ENCODE data around the gene RSPH1. TPM values are rescaled to one million over a fixed set of nuclear protein-coding genes. Genes with fewer than 3 reads are reported as not detected.
A peak's percentile ranks its signal among the peaks of the same experiment; 100 is the strongest.

The RSPH1 gene
- total RNA-seq, 6 donors from 2014 or later, result 0.46 to 68.4 (median 13.4) TPM

DNA sequence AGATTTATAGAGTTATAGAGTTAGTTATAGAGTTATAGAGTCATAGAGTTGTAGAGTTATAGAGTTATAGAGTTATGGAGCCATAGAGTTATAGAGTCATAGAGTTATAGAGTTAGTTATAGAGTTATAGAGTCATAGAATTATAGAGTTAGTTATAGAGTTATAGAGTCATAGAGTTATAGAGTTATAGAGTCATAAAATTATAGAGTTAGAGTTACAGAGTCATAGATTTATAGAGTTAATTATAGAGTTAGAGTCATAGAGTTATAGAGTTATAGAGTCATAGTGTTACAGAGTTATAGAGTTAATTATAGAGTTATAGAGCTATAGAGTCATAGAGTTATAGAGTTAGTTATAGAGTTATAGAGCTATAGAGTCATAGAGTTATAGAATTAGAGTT, 60.2 kb downstream of the RSPH1 start:
- Histone ChIP-seq H3K4me3 (no peak overlapping the region), H3K9me3 (peaks cover 0 to 3% (median 0%) of the 10 kb centered on the region in 4 donors), H3K27me3 (no peaks in the 10 kb centered on the region), H3K36me3 (no peaks in the 10 kb centered on the region), H3K4me1 (no peaks in the 10 kb centered on the region), H3K27ac (no peak overlapping the region)
- DNase-seq (no peak), ATAC-seq (ENCODE audit: low FRiP score in 2 of 2) (no peak)
- no peak for TF ChIP-seq CTCF (IDR thresholded peaks at IDR 0.05)
- no peak for TF ChIP-seq POLR2A (IDR thresholded peaks at IDR 0.05)
- no peak for TF ChIP-seq EP300 (IDR thresholded peaks at IDR 0.05)
- no peak for TF ChIP-seq POLR2AphosphoS5 (IDR thresholded peaks at IDR 0.05)

- H3K4me1 ChIP-seq, result no peaks in the 10 kb centered on the region
- DNase-seq (no peak), ATAC-seq (ENCODE audit: low FRiP score in 2 of 2) (no peak)
- H3K4me3 ChIP-seq, result no peak overlapping the region
- no peaks in the 10 kb centered on the region for H3K36me3 ChIP-seq
- H3K9me3 ChIP-seq, result peaks cover 0 to 3% (median 0%) of the 10 kb centered on the region in 4 donors
- no peak overlapping the region for H3K27ac ChIP-seq
- H3K27me3 ChIP-seq, result no peaks in the 10 kb centered on the region
- WGBS, 2 donors, result 58 to 60% methylated on average over 4 of the region's 4 CpGs
- no peak for TF ChIP-seq POLR2AphosphoS5 (IDR thresholded peaks at IDR 0.05)
- TF ChIP-seq EP300 (IDR thresholded peaks at IDR 0.05), result no peak
Observed at GRCh38 chr21:42435401-42435800, 60.6 kb downstream of the RSPH1 start.

- no peak for ATAC-seq (ENCODE audit: low FRiP score in 2 of 2)
- H3K36me3 ChIP-seq, result no peaks in the 10 kb centered on the region
- no peak for TF ChIP-seq CTCF (IDR thresholded peaks at IDR 0.05)
- TF ChIP-seq POLR2A (IDR thresholded peaks at IDR 0.05), result no peak
- no peak for TF ChIP-seq EP300 (IDR thresholded peaks at IDR 0.05)
- TF ChIP-seq POLR2AphosphoS5 (IDR thresholded peaks at IDR 0.05), result no peak
- H3K27ac ChIP-seq, result no peak overlapping the region
- WGBS, 2 donors, result 69 to 81% methylated on average over 3 of the region's 3 CpGs
- no peak overlapping the region for H3K4me3 ChIP-seq
- no peak for DNase-seq
- H3K4me1 ChIP-seq, result no peaks in the 10 kb centered on the region
- peaks cover 0 to 3% (median 0%) of the 10 kb centered on the region in 4 donors for H3K9me3 ChIP-seq
- H3K27me3 ChIP-seq, result no peaks in the 10 kb centered on the region
Observed at GRCh38 chr21:42434884-42435283, 61.1 kb downstream of the RSPH1 start.

GRCh38 chr21:42433946-42434551, 62.0 kb downstream of the RSPH1 start:
- TF ChIP-seq POLR2AphosphoS5 (IDR thresholded peaks at IDR 0.05), result no peak
- H3K36me3 ChIP-seq, result no peaks in the 10 kb centered on the region
- H3K4me1 ChIP-seq, result no peaks in the 10 kb centered on the region
- WGBS, 2 donors, result 63 to 68% methylated on average over 10 of the region's 10 CpGs
- no peak for DNase-seq
- H3K9me3 ChIP-seq, result peaks cover 0 to 3% (median 0%) of the 10 kb centered on the region in 4 donors
- no peaks in the 10 kb centered on the region for H3K27me3 ChIP-seq
- peak in 1 of 2 donors; percentile 54 for ATAC-seq (ENCODE audit: low FRiP score in 2 of 2)
- no peak overlapping the region for H3K27ac ChIP-seq
- H3K4me3 ChIP-seq, result no peak overlapping the region

- TF ChIP-seq CTCF (IDR thresholded peaks at IDR 0.05) (no peak), EP300 (IDR thresholded peaks at IDR 0.05) (no peak), POLR2A (IDR thresholded peaks at IDR 0.05) (no peak), POLR2AphosphoS5 (IDR thresholded peaks at IDR 0.05) (no peak)
- Histone ChIP-seq H3K4me3 (no peak overlapping the region), H3K27me3 (no peaks in the 10 kb centered on the region), H3K36me3 (no peaks in the 10 kb centered on the region), H3K4me1 (no peaks in the 10 kb centered on the region), H3K27ac (no peak overlapping the region), H3K9me3 (peaks cover 0 to 3% (median 0%) of the 10 kb centered on the region in 4 donors)
- ATAC-seq (ENCODE audit: low FRiP score in 2 of 2) (no peak), DNase-seq (no peak)
- 33 to 100% methylated on average over 1 of the region's 1 CpG for WGBS, 2 donors
Observed at GRCh38 chr21:42432695-42433094, 63.3 kb downstream of the RSPH1 start.

GRCh38 chr21:42431196-42431595, 64.8 kb downstream of the RSPH1 start:
- no peak for DNase-seq
- Histone ChIP-seq H3K27me3 (no peaks in the 10 kb centered on the region), H3K9me3 (peaks cover 0 to 3% (median 0%) of the 10 kb centered on the region in 4 donors), H3K36me3 (no peaks in the 10 kb centered on the region), H3K27ac (no peak overlapping the region), H3K4me3 (no peak overlapping the region), H3K4me1 (no peaks in the 10 kb centered on the region)
- peak; percentile 28 to 38 for ATAC-seq (ENCODE audit: low FRiP score in 2 of 2)
- 43 to 70% methylated on average over 3 to 7 of the region's 7 CpGs for WGBS, 2 donors
- TF ChIP-seq CTCF (IDR thresholded peaks at IDR 0.05) (no peak), POLR2AphosphoS5 (IDR thresholded peaks at IDR 0.05) (no peak), EP300 (IDR thresholded peaks at IDR 0.05) (no peak), POLR2A (IDR thresholded peaks at IDR 0.05) (no peak)

All from upper lobe of left lung (tissue), 6 donors.